NT2/D1 (cell line): ENCODE data around the gene RAB33B.

Source experiments
- YY1 ChIP-seq: IDR thresholded peaks from 2 replicates; pipeline ENCODE4 v1.6.1; 2011; ENCODE audit not compliant: insufficient read length, insufficient read depth
- ZNF274 ChIP-seq: IDR thresholded peaks from 2 replicates; pipeline ENCODE4 v1.6.1; 2011; ENCODE audit warnings: mild to moderate bottlenecking, low read depth, low read length

DNA sequence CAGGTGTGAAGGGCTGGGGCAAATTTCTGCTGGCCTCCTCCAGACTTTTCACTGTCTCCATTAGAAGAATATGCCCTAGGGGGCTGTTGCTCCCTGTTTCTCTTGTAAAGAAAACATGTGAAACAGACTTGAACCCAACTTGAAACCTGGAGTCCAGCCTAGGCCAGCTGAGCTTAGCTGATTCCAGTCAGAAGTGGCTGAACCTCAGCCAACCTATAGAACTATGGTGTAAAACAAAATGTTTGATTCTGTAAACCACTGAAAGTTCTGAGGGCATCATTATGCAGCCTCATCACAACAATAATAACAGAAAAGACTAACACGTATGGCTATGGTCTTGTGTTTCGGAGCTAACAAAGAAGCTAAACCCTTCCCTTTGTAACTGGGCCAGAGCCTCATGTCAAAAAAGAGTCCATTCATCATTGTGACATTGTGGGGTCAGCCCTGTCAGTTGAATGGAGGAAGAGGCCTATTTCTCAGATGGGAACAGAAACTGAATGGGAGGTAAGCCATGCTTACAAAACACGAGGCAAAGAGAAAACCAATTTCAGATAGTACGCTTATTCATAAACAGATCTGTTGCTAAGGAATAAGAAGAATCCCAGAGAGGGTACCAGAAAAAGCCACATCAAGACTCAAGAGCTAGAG lies 68.0 kb downstream of the RAB33B start:
- TF ChIP-seq YY1 (no peak), ZNF274 (no peak)
